Activated naive CD4-positive, alpha-beta T cell treated with anti-CD3 and anti-CD28 coated beads for 36 hours (primary cell): Measurements from ENCODE around the gene MNX1. TPM values are rescaled to one million over a fixed set of nuclear protein-coding genes. Genes with fewer than 3 reads are reported as not detected.

Experiments used
- CTCF ChIA-PET: fragments of 350-600 bp; sonication (Branson Sonifier 250); formaldehyde crosslinking; loops from one replicate; lab custom pipeline; 2021; ENCODE audit warnings: antibody characterized with exemption; lab: Charles Lee
- DNase-seq: peaks from one replicate; pipeline ENCODE4 v3.0.0-alpha.2; 2020
- H3K27ac Mint-ChIP-seq: one replicate; pipeline ENCODE4 v1.8.0; 2021; ENCODE audit warnings: mild to moderate bottlenecking, mixed read lengths
- H3K27me3 Mint-ChIP-seq: one replicate; pipeline ENCODE4 v1.8.0; 2021; ENCODE audit warnings: low read depth, mixed read lengths
- H3K36me3 Mint-ChIP-seq: one replicate; pipeline ENCODE4 v1.8.0; 2021; ENCODE audit warnings: low read depth, mixed read lengths
- H3K4me1 Mint-ChIP-seq: one replicate; pipeline ENCODE4 v1.8.0; 2021; ENCODE audit warnings: low read depth, mixed read lengths
- H3K4me3 Mint-ChIP-seq: one replicate; pipeline ENCODE4 v1.8.0; 2021; ENCODE audit warnings: mild to moderate bottlenecking, moderate library complexity, mixed read lengths
- H3K9me3 Mint-ChIP-seq: one replicate; pipeline ENCODE4 v1.8.0; 2021; ENCODE audit warnings: mixed read lengths
- intact Hi-C: fragments of 100-400 bp; cut with micrococcal nuclease; formaldehyde crosslinking; loops from one replicate; pipeline ENCODE4 v1.15.1; 2023
- total RNA-seq, 2 experiments: library from RNA; stranded (reverse); gene quantifications; one replicate each; pipeline ENCODE4 v1.2.3, GENCODE V29; 2021

MNX1 gene
- total RNA-seq: under 1 TPM in 1 of 2 experiments, not detected in 1; 0.10 TPM

DNA sequence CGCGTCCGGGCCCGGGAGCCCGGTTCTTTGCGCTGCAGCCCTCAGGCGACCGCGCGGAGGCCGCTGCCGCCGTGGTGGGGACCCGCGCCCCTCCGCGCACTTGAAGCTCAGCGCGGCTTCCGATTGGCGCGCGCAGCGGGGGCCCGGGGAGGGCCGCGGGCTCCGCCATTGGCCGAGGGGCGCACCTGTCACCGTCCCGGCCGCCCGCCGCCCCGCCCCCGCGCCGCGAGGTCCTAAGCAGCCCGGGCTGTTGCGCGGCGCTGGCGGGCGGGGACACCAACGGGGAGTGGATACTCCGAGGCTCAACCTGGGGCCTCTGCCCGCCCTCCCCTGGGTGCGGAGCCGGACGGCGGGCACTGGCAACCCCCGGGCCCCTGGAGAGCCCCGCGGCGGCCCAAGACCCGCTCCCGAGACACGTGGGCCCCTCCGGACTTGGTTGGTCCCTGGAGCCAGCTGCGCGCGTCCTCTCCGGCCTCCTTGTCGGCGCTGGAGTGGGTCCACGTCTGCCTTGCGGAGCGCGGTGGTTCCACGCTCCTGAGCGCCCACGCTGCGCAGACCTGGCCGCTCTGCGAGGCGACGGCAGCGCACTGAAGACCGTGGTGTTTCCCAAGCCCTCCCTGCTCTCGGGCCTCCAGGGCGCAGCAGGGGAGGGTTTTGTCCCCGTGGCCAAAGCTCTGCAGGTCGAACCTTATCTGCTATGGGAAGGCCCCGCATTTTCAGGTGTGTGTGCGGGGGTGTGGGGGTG is at the start of gene MNX1:
MNX1 (minus strand) TSS at position 76 of the 745 bp plus-strand sequence. CDS start 313 bp downstream, outside the sequence.
- peak; percentile 51 for DNase-seq
- no peaks in the 10 kb centered on the region for H3K36me3 Mint-ChIP-seq
- H3K4me1 Mint-ChIP-seq: peaks cover 12% of the 10 kb centered on the region
- CTCF ChIA-PET: interaction anchor here (0.8 kb wide), 1 partner anchor 8 kb away, joined by 3 read pairs; no protein-coding TSS in a partner anchor
- peaks cover 82% of the 10 kb centered on the region for H3K27me3 Mint-ChIP-seq
- H3K4me3 Mint-ChIP-seq: peak within 1 kb of the TSS; percentile 46
- intact Hi-C loops: loop anchor here (1.0 to 5.0 kb wide), 2 partner anchors 8 to 1543 kb away; no protein-coding TSS in a partner anchor
- no peaks in the 10 kb centered on the region for H3K9me3 Mint-ChIP-seq
- no peak within 1 kb of the TSS for H3K27ac Mint-ChIP-seq

- no peak for DNase-seq
- intact Hi-C loops: no loop called here
- H3K4me1 Mint-ChIP-seq: no peaks in the 10 kb centered on the region
- no peaks in the 10 kb centered on the region for H3K36me3 Mint-ChIP-seq
- peaks cover 26% of the 10 kb centered on the region for H3K27me3 Mint-ChIP-seq
- CTCF ChIA-PET: no interaction called here
- peaks cover 18% of the 10 kb centered on the region for H3K9me3 Mint-ChIP-seq
- H3K4me3 Mint-ChIP-seq: no peak overlapping the region
- no peak overlapping the region for H3K27ac Mint-ChIP-seq
These were observed 49.1 kb upstream of the MNX1 start for GRCh38 chr7:157059534-157059933.

DNA sequence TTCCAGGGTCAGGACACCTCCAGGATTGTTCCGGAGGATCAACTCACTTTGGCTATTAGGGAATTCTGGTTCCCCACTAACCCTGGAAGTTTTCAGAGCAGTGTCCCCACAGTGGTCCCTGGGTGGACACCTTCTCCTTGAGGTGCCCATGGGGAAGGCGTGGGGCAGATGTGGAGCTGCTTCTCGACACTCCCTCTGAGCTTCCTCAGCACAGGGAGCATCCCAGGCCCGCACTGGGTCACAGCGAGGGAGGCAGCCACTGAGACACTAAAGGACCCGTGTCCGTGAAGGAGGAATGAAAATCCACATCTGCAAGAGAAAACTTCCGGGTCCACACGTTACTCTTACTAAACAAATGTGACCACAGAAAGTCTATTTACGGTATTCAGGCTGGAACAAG is 48.2 kb upstream of the MNX1 start:
- H3K4me3 Mint-ChIP-seq: no peak overlapping the region
- H3K27me3 Mint-ChIP-seq: peaks cover 26% of the 10 kb centered on the region
- no peaks in the 10 kb centered on the region for H3K36me3 Mint-ChIP-seq
- DNase-seq: no peak
- H3K9me3 Mint-ChIP-seq: peaks cover 14% of the 10 kb centered on the region
- CTCF ChIA-PET: no interaction called here
- intact Hi-C loops: no loop called here
- H3K27ac Mint-ChIP-seq: no peak overlapping the region
- no peaks in the 10 kb centered on the region for H3K4me1 Mint-ChIP-seq

GRCh38 chr7:157058068-157058467 is 47.6 kb upstream of the MNX1 start:
- CTCF ChIA-PET: no interaction called here
- Mint-ChIP-seq H3K27me3 (peaks cover 29% of the 10 kb centered on the region), H3K36me3 (no peaks in the 10 kb centered on the region), H3K4me1 (no peaks in the 10 kb centered on the region), H3K4me3 (no peak overlapping the region), H3K27ac (no peak overlapping the region), H3K9me3 (peaks cover 12% of the 10 kb centered on the region)
- intact Hi-C loops: no loop called here
- DNase-seq: no peak

DNA sequence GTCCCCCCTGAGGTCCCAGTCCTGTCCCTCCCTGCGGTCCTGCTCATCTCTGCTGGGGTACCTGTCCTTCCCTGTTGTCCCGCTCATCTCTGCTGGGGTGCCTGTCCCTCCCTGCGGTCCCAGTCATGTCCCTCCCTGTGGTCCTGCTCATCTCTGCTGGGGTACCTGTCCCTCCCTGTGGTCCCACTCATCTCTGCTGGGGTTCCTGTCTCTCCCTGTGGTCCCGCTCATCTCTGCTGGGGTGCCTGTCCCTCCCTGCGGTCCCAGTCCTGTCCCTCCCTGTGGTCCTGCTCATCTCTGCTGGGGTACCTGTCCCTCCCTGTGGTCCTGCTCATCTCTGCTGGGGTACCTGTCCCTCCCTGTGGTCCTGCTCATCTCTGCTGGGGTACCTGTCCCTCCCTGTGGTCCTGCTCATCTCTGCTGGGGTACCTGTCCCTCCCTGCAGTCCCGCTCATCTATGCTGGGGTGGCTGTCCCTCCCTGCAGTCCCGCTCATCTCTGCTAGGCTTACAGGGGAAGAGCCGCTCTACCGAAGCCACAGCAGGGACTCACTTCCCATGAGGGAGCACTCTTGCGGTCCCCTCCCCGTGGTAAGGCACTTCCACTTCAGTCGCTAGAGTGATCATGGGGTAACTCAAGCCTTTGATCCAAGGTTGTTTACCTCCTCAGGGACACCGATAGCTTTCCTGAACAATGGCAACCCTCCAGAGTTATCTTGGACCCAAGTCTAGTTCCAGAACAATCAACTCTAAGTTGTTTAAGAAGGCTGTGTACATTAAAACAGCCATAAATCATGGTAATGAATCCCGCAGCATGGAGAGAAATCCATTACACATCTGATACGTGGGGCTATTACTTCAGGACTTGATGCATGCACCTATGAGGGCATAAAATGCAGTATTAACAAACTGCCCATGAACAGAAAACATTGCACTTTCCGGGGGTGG is 46.8 kb upstream of the MNX1 start:
- intact Hi-C loops: no loop called here
- H3K36me3 Mint-ChIP-seq: no peaks in the 10 kb centered on the region
- no peak for DNase-seq
- no peak overlapping the region for H3K4me3 Mint-ChIP-seq
- H3K9me3 Mint-ChIP-seq: peaks cover 8% of the 10 kb centered on the region
- no peak overlapping the region for H3K27ac Mint-ChIP-seq
- CTCF ChIA-PET: interaction anchor here (0.6 kb wide), 1 partner anchor 10 kb away, joined by 4 read pairs; no protein-coding TSS in a partner anchor
- H3K4me1 Mint-ChIP-seq: no peaks in the 10 kb centered on the region
- peaks cover 27% of the 10 kb centered on the region for H3K27me3 Mint-ChIP-seq

GRCh38 chr7:157056246-157056645 is 45.8 kb upstream of the MNX1 start:
- H3K27me3 Mint-ChIP-seq: peaks cover 27% of the 10 kb centered on the region
- DNase-seq: no peak
- intact Hi-C loops: no loop called here
- H3K9me3 Mint-ChIP-seq: peaks cover 3% of the 10 kb centered on the region
- CTCF ChIA-PET: interaction anchor here (0.6 kb wide), 1 partner anchor 11 kb away, joined by 4 read pairs; no protein-coding TSS in a partner anchor
- no peaks in the 10 kb centered on the region for H3K36me3 Mint-ChIP-seq
- no peaks in the 10 kb centered on the region for H3K4me1 Mint-ChIP-seq
- no peak overlapping the region for H3K27ac Mint-ChIP-seq
- H3K4me3 Mint-ChIP-seq: no peak overlapping the region

GRCh38 chr7:157054927-157055326 is 44.5 kb upstream of the MNX1 start:
- CTCF ChIA-PET: no interaction called here
- no peaks in the 10 kb centered on the region for H3K4me1 Mint-ChIP-seq

DNA sequence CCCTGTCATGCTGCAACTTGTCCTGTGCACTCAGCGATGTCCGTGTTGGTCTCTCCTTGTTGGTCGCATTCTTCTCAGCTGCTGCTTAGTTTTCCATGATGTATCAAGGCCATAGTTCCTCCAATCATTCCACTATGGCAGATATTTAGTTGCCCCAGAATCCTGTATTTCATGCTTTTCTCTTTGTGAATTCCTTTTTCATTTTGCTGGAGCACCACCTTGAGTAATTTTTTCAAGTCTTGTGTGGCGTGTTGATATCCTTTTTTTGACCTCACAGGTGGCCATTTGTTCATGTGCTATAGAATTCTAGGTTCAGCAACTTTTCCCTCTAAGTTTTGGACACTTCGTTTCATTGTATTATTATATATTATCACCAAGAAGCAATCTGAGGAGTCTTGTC is 42.7 kb upstream of the MNX1 start:
- Mint-ChIP-seq H3K27me3 (peaks cover 15% of the 10 kb centered on the region), H3K4me3 (no peak overlapping the region), H3K27ac (no peak overlapping the region), H3K36me3 (no peaks in the 10 kb centered on the region), H3K4me1 (no peaks in the 10 kb centered on the region), H3K9me3 (peaks cover 3% of the 10 kb centered on the region)
- intact Hi-C loops: no loop called here
- no peak for DNase-seq
- CTCF ChIA-PET: no interaction called here

More at GRCh38 chr7:157054927-157055326, 44.5 kb upstream of the MNX1 start:
- Mint-ChIP-seq H3K27ac (no peak overlapping the region), H3K9me3 (peaks cover 3% of the 10 kb centered on the region), H3K27me3 (peaks cover 22% of the 10 kb centered on the region), H3K4me3 (no peak overlapping the region), H3K36me3 (no peaks in the 10 kb centered on the region)
- intact Hi-C loops: no loop called here
- no peak for DNase-seq

GRCh38 chr7:157047148-157047547 is 36.7 kb upstream of the MNX1 start:
- Mint-ChIP-seq H3K4me1 (no peaks in the 10 kb centered on the region), H3K4me3 (no peak overlapping the region), H3K36me3 (no peaks in the 10 kb centered on the region), H3K9me3 (no peaks in the 10 kb centered on the region), H3K27me3 (no peaks in the 10 kb centered on the region), H3K27ac (no peak overlapping the region)
- CTCF ChIA-PET: no interaction called here
- no peak for DNase-seq
- intact Hi-C loops: no loop called here

- intact Hi-C loops: no loop called here
- Mint-ChIP-seq H3K9me3 (no peaks in the 10 kb centered on the region), H3K27ac (no peak overlapping the region), H3K36me3 (no peaks in the 10 kb centered on the region), H3K27me3 (peaks cover 3% of the 10 kb centered on the region), H3K4me3 (no peak overlapping the region), H3K4me1 (no peaks in the 10 kb centered on the region)
- CTCF ChIA-PET: no interaction called here
- no peak for DNase-seq
These were observed 36.2 kb upstream of the MNX1 start for GRCh38 chr7:157046681-157047080.

DNA sequence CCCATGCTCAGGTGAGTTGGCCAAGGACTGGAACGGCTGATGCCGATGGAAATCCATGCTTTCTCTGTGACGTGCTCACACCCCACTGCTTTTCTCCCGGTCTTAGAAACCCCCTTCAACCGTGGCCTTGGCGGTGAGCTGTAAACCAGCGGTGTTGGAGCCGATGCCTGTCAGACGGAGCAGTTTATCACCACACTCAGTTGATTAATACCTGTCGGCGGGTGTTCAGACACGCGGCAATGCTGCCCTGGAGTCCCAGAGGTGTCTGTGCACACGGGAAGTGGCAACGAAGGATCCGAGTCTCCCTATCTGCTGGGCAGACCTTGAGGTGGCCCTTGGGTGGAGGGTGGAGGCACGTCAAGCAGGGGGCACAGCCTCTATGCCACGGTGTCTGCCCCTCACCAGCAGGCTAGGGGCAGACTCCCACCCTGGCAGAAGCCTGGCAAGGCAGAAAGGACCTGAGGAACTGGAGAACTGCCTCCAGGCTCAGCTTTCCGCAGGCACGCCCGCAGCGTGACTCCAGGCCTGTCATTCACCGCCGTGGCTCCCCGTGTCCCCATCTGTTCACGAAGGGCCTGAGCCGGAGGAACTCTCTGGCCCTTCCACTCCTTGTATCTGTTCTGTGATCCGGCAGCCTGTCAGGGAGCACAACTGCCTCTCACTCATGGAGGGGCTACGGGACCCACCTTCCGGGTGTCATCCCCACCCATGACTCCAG is 34.6 kb upstream of the MNX1 start:
- H3K36me3 Mint-ChIP-seq: no peaks in the 10 kb centered on the region
- no peaks in the 10 kb centered on the region for H3K4me1 Mint-ChIP-seq
- CTCF ChIA-PET: no interaction called here

GRCh38 chr7:157044147-157044687 is 33.8 kb upstream of the MNX1 start:
- H3K4me1 Mint-ChIP-seq: no peaks in the 10 kb centered on the region
- CTCF ChIA-PET: no interaction called here
- DNase-seq: no peak
- H3K4me3 Mint-ChIP-seq: no peak overlapping the region
- H3K27me3 Mint-ChIP-seq: peaks cover 3% of the 10 kb centered on the region
- H3K27ac Mint-ChIP-seq: no peak overlapping the region
- H3K9me3 Mint-ChIP-seq: no peaks in the 10 kb centered on the region
- intact Hi-C loops: no loop called here
- no peaks in the 10 kb centered on the region for H3K36me3 Mint-ChIP-seq

More for the DNA sequence above, 34.6 kb upstream of the MNX1 start:
- intact Hi-C loops: no loop called here
- Mint-ChIP-seq H3K4me3 (no peak overlapping the region), H3K27ac (no peak overlapping the region), H3K27me3 (peaks cover 3% of the 10 kb centered on the region), H3K9me3 (no peaks in the 10 kb centered on the region)
- no peak for DNase-seq
